ENCODE data around the gene TOMM40L.

Gene TOMM40L

DNA sequence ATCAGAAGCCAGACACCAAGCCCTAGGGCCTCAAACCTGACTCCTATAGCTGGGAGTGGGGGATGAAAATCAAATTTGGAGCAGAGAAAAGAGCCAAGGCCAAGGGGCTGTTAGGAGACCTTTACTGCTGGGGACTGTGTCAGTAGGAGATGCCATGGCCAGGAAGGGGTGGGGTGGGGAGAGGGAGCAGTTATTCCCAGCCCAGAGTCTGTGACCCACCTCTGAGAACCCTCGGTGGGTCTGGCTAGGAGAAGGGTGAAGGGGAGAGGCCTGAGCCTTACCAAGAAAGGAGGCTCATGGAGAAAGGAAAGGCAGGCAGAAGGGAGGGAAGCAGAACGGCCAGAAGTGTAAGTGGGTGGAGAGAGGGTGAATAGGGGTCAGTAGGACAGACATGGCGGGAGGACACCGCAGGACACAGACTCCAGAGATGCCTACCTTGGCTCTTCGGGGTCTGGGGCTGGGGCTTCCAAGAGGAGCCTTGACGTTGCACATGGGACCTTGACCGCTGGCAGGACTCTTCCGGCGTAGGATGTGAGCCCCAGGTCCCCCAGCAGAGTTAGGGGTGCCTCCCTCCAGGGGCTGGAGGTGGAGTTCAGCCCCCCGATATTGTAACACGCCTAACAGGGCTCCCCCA lies 28.2 kb upstream of the TOMM40L start:
- DNase-seq = no peak

- DNase-seq = no peak
Observed at GRCh38 chr1:161198194-161198896, 27.5 kb upstream of the TOMM40L start.

GRCh38 chr1:161198897-161199431 lies 26.9 kb upstream of the TOMM40L start, which contains the start of gene ADAMTS4:
ADAMTS4 (minus strand) TSS chr1:161199054; CDS start chr1:161198627, 427 bp downstream.
- no peak for DNase-seq

DNA sequence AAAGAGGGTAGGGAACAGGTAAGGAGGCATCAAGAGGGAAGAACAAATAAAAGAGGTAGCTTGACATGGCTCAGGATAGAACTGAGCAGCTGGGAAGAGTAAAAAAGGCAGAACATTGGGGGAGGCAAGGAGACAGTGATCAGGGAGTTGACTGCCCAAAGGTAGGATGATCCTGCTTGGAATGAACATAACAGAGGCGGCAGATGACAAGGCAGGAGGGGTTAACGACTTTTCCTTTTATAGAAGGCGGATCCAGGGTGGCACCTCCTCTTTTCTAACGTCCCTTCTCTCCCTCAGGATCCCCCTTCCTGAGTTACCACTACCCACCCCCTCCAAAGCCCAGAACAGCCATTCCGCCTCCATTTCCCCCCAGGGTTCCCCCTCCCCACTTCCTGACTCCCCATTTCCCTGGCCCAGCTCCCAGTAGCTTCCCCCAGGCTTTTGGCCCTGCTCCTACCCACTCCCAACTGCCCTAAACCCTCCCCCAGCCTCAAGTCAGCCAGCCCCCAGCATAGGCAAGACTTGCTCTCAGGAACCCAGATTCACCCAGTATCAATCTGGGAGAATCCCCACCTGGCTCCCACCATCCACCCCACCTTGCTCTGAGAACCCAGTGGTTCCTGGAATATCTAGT lies 26.2 kb upstream of the TOMM40L start:
- DNase-seq = no peak

DNA sequence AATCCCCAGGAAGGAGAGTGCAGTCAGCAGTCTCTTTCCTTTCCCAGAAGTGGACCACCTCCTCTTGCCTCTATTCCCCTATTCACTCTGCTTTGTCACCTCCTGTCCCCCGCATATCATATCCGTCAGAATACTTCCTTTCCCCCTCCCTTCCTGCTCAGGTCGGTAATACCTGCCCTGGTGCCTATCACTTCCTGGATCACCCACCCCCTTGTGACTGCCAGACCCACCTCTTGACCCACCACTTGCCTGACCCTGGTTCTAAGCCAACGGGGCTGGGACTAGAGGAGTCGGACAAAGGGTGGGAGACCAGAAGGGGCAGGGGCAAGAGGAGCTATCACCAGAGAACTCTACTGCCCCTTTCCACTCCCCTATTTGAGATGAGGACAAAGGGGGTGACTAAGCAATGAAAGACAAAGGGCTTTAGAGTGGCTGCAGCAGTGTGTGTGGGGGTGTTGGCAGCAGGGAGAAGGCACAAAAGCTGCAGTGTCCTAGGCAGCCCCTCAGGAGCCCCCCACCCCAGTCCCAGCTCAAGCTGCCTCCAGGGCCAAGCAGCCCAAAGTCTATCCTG lies 25.4 kb upstream of the TOMM40L start:
- DNase-seq = peak; percentile 49 to 54

- DNase-seq = no peak
Observed at GRCh38 chr1:161200992-161201835, 24.6 kb upstream of the TOMM40L start.

DNA sequence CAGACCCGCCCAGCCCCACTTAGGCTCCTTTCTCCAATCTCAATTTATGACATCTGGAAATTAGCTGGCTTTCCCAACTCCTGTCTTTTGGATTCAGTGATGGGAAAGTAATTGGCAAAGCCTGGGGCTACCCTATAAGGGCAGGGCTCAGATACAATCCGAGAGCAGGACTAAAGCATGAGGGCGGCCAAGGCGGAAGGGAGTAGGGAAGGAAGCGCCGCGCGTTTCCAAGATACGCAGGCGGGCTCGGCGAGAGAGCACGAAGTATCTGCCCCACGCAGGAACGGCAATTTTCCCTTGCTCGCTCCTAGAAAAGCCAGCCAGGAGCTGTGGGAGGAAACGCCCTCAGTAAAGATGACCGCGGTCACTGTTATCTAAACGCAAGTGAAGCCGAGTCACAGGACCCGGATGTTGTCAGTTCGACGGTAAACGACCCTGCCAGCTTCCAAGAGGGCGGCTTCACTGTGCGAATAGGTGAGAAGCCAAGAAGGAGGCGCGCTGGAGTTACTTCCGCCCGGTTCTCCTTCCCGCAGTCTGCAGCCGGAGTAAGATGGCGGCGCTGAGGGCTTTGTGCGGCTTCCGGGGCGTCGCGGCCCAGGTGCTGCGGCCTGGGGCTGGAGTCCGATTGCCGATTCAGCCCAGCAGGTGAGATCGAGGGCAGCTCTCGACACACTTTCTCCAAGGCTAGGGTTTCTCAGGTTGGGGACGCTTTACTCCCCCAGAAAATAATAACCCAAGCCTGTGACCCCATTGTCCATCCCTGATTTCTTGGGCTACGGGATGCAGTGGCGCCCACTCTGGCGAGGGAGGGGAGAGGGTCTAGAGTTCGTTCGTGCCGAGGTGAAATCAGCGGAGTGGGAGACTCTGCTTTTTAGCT lies 23.8 kb upstream of the TOMM40L start, which contains the start of gene NDUFS2:
Gene NDUFS2, plus strand, starts transcription at position 532 of the 877 bp plus-strand sequence. Its CDS starts 19 bp downstream, at position 551.
- peak; percentile 91 to 94 for DNase-seq

GRCh38 chr1:161206411-161207140 lies 19.3 kb upstream of the TOMM40L start:
- no peak for DNase-seq

GRCh38 chr1:161207173-161207572 lies 18.7 kb upstream of the TOMM40L start:
- no peak for DNase-seq

DNA sequence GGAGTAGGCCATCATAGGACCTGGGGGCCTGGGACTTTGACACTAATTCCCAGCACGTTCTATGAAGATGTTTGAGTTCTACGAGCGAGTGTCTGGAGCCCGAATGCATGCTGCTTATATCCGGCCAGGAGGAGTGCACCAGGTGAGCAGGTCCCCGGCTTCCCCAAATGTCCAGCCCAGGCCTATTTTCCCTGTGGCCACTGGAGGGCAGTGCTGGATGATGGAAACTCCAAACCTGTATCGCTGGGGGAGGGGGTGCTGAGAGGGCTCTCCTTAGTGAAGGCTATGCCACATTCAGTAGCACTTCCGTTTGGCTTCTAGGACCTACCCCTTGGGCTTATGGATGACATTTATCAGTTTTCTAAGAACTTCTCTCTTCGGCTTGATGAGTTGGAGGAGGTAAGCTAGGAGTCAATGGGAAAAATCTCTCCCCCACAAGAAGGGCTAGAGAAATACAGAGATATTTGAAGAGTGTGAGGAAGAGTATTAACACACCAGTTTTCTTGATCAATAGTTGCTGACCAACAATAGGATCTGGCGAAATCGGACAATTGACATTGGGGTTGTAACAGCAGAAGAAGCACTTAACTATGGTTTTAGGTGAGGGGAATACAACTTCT lies 16.0 kb upstream of the TOMM40L start:
- DNase-seq = peak; percentile 80 to 82

- DNase-seq = no peak
Observed at GRCh38 chr1:161214369-161214768, 11.5 kb upstream of the TOMM40L start.

DNA sequence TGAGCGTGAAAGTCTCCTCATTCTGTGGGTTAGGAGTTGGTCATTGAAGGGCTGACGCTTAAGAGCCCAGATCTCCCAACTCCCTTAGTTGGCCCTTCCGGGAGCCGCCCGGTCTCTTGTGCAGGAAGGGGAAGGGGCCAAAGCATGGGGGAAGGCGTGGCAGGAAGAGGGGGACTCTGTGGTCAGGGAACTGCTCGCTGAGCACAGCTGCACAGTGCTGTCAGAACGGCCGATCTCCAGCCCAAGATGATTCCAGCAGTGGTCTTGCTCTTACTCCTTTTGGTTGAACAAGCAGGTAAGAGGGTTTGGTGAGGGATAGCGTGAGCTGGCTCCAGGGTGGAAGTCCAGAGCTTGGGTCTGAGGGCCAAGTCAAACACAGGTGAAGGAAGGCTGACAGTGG lies 10.8 kb upstream of the TOMM40L start, which contains the start of gene FCER1G:
Gene FCER1G, plus strand, starts transcription at position 220 of the 400 bp plus-strand sequence. Its CDS starts 27 bp downstream, at position 247.
- no peak for DNase-seq

DNA sequence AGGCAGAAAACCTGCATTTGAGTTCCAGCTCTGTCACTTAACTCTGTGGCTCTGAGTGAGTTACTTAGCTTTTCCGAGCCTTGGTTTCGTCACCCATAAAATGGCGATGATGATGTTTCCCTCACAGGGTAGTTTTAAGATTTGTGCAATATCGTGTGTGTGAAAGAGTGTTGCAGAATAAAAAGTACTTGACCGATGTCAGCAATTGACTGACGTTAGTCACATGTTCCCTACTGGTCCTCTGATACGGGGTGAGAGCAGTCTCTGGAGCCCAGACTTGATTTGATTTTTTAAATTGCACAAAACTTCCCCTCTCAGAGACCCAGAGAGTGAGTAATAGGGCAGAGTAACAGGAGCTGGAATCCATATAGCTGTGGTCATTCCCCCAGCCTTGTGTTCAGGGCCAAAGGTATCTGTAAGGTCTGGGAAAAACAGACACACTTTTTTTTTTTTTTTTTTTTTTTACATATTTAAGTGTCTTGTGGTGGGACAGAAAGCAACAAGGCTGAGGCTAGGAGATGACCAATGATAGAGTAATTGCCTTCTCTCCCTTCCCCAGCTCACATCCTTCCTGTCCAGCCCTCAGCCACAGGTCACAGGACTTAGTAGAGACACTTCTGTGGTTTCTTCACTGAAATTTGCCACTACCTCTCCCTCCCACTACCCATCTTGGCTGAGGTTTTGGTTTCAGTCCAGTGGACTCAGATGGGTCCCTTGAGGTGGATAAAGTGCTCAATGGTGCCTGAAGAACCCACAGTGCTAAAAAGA lies 8.7 kb upstream of the TOMM40L start:
- no peak for DNase-seq

DNA sequence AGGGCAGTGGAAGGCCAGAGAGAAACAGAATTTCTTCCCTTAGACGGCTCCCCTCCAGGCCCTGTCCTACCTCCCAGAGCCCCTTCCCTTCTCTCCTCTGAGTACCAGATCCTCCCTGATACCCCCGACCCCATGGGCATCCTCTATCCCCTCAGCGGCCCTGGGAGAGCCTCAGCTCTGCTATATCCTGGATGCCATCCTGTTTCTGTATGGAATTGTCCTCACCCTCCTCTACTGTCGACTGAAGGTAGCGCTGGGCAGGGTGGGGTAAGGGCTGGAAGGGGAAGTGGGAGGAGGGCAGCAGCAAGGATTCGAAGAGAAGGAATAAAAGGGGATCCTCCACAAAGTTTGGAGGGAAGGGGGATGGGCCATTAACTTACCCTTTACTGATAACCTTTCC lies 8.0 kb upstream of the TOMM40L start:
- DNase-seq = no peak

- no peak for DNase-seq
Observed at GRCh38 chr1:161218301-161219077, 7.4 kb upstream of the TOMM40L start.

GRCh38 chr1:161219078-161219892 lies 6.6 kb upstream of the TOMM40L start:
- DNase-seq = no peak

- DNase-seq = no peak
Observed at GRCh38 chr1:161220002-161220401, 5.9 kb upstream of the TOMM40L start.
